Measurements from ENCODE around the gene FHIT. TPM values are rescaled to one million over a fixed set of nuclear protein-coding genes. Genes with fewer than 3 reads are reported as not detected.

FHIT gene
- total RNA-seq, 1 donor from 2014 or later = 20.2 TPM

DNA sequence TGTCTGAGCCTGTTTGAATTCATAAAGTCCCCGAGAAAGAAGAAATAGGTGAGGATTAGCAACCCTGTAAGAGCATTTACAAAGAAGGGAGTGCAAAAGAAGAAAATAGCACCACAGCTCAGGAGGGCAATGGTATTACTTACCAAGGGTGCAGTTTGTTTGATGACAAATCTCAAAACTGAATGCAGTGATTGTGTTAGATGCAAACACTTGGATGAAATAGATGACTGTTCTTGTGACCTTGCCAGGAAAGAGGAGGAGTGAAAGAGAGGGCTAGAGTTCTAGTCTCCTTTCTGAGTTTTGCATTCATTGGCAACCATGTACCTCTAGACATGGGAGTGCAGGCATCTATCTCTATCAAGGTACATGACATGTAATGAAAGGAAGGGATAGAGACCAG, 1170.6 kb downstream of the FHIT start:
- no peak for DNase-seq (ENCODE audit: low spot score)
- Mint-ChIP-seq H3K4me1 (ENCODE audit: unreplicated experiment) (no peaks in the 10 kb centered on the region), H3K4me3 (ENCODE audit: unreplicated experiment) (no peak overlapping the region), H3K9me3 (ENCODE audit: unreplicated experiment) (no peaks in the 10 kb centered on the region), H3K36me3 (ENCODE audit: low read depth, unreplicated experiment) (no peaks in the 10 kb centered on the region), H3K27ac (ENCODE audit: unreplicated experiment) (no peak overlapping the region), H3K27me3 (ENCODE audit: unreplicated experiment) (peaks cover 3% of the 10 kb centered on the region)
- TF ChIP-seq, protein P1, sequence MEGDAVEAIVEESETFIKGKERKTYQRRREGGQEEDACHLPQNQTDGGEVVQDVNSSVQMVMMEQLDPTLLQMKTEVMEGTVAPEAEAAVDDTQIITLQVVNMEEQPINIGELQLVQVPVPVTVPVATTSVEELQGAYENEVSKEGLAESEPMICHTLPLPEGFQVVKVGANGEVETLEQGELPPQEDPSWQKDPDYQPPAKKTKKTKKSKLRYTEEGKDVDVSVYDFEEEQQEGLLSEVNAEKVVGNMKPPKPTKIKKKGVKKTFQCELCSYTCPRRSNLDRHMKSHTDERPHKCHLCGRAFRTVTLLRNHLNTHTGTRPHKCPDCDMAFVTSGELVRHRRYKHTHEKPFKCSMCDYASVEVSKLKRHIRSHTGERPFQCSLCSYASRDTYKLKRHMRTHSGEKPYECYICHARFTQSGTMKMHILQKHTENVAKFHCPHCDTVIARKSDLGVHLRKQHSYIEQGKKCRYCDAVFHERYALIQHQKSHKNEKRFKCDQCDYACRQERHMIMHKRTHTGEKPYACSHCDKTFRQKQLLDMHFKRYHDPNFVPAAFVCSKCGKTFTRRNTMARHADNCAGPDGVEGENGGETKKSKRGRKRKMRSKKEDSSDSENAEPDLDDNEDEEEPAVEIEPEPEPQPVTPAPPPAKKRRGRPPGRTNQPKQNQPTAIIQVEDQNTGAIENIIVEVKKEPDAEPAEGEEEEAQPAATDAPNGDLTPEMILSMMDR (IDR thresholded peaks at IDR 0.05; ENCODE audit: unreplicated experiment) = no peak

DNA sequence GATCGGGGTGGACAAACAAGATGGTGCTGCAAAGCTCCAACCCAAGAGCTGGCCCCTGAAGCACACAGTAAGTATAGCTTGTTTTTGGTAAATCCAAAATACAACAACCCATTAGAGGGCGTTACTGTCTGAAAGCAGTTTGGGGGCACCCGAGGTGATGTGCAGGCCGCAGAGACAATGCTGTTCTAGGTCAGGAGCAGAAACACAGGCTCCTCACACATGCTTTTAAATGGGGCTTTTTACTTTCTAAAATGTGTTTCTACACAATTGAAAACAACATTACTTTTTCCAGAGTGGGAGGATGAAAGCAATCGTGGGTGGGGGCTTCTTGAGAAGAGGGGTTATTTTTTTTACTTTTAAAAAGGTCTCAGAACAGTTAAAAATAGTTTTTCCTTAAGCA, 1172.2 kb downstream of the FHIT start:
- H3K36me3 Mint-ChIP-seq (ENCODE audit: low read depth, unreplicated experiment) = no peaks in the 10 kb centered on the region
- TF ChIP-seq, protein P1 (IDR thresholded peaks at IDR 0.05; ENCODE audit: unreplicated experiment) = no peak
- H3K9me3 Mint-ChIP-seq (ENCODE audit: unreplicated experiment) = no peaks in the 10 kb centered on the region
- DNase-seq (ENCODE audit: low spot score) = no peak
- H3K27ac Mint-ChIP-seq (ENCODE audit: unreplicated experiment) = no peak overlapping the region
- no peaks in the 10 kb centered on the region for H3K4me1 Mint-ChIP-seq (ENCODE audit: unreplicated experiment)
- H3K4me3 Mint-ChIP-seq (ENCODE audit: unreplicated experiment) = no peak overlapping the region
- H3K27me3 Mint-ChIP-seq (ENCODE audit: unreplicated experiment) = peaks cover 3% of the 10 kb centered on the region

DNA sequence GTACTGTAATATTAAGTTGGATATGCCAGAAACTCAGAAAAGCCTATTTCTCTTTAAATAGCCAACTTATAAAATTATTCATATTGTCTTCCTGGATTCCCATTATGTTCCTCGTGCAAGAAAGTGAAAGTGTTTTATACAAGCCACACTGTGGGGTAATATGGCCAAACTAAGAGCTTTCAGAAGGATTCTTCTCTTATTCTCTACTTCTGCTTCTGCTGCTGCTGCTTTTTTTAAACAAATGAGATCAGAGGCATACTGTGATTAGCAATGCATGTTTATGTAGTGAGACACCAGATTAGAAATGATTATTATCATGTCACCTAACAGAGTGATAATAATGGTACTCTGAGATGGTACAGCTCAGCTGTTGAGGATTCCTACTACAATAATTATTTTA, 1174.9 kb downstream of the FHIT start:
- DNase-seq (ENCODE audit: low spot score) = no peak
- H3K27ac Mint-ChIP-seq (ENCODE audit: unreplicated experiment) = no peak overlapping the region
- no peaks in the 10 kb centered on the region for H3K27me3 Mint-ChIP-seq (ENCODE audit: unreplicated experiment)
- no peaks in the 10 kb centered on the region for H3K36me3 Mint-ChIP-seq (ENCODE audit: low read depth, unreplicated experiment)
- no peak overlapping the region for H3K4me3 Mint-ChIP-seq (ENCODE audit: unreplicated experiment)
- TF ChIP-seq, protein P1 (IDR thresholded peaks at IDR 0.05; ENCODE audit: unreplicated experiment) = no peak
- H3K9me3 Mint-ChIP-seq (ENCODE audit: unreplicated experiment) = no peaks in the 10 kb centered on the region
- H3K4me1 Mint-ChIP-seq (ENCODE audit: unreplicated experiment) = no peaks in the 10 kb centered on the region

DNA sequence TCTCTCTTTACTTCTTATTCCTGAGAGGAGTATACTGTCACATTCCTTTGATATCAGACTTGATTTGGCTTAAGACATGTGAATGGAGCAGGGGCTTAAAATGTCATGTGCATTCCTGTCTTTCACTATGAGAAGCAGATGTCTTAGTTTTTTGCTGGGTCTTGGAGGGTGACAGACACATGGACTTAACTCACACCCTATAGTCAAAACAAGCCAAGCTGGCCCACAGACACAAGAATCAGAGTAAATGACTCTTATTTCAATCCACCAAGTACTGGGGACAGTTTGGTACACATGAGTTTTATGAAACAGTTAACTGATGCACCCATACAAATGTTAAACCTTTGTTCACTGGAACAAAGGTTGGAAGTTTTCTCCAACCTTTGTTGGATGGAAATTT, 1177.3 kb downstream of the FHIT start:
- Mint-ChIP-seq H3K9me3 (ENCODE audit: unreplicated experiment) (no peaks in the 10 kb centered on the region), H3K27me3 (ENCODE audit: unreplicated experiment) (no peaks in the 10 kb centered on the region), H3K4me3 (ENCODE audit: unreplicated experiment) (no peak overlapping the region), H3K27ac (ENCODE audit: unreplicated experiment) (no peak overlapping the region), H3K4me1 (ENCODE audit: unreplicated experiment) (no peaks in the 10 kb centered on the region), H3K36me3 (ENCODE audit: low read depth, unreplicated experiment) (no peaks in the 10 kb centered on the region)
- TF ChIP-seq, protein P1 (IDR thresholded peaks at IDR 0.05; ENCODE audit: unreplicated experiment) = no peak
- DNase-seq (ENCODE audit: low spot score) = no peak

DNA sequence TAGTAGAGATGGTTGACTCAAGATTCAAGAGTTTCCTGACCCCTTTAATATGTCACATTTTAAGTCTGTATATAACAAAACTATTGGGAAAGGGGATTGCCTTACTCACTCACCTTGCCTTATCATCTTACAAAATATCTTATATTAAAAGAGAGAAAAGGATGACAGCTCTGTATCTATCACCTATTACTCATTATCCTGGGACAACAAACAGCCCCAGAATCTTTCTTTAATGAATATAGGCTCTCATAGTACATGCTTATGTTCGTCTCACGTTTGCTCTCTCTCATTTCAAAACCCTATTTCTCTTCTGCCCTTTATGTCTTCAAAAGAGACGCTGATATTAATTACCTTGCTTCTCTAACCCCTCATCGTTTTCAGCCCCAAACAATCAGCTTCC, 1178.0 kb downstream of the FHIT start:
- TF ChIP-seq, protein P1 (IDR thresholded peaks at IDR 0.05; ENCODE audit: unreplicated experiment) = no peak
- Mint-ChIP-seq H3K27ac (ENCODE audit: unreplicated experiment) (no peak overlapping the region), H3K4me1 (ENCODE audit: unreplicated experiment) (no peaks in the 10 kb centered on the region), H3K36me3 (ENCODE audit: low read depth, unreplicated experiment) (no peaks in the 10 kb centered on the region), H3K27me3 (ENCODE audit: unreplicated experiment) (no peaks in the 10 kb centered on the region), H3K9me3 (ENCODE audit: unreplicated experiment) (no peaks in the 10 kb centered on the region), H3K4me3 (ENCODE audit: unreplicated experiment) (no peak overlapping the region)
- no peak for DNase-seq (ENCODE audit: low spot score)
